ENCODE measurements around the gene CARD14. TPM values are rescaled to one million over a fixed set of nuclear protein-coding genes. Genes with fewer than 3 reads are reported as not detected.

CARD14 gene
- total and polyA plus RNA-seq, 2 of the 13 experiments (the other 11 are each of a cell fraction or from before 2014, with no cell fraction given), result 0.11 TPM; not detected in 1

- TF ChIP-seq GTF2F1 (IDR thresholded peaks at IDR 0.05; ENCODE audit: low read length) (no peak), NPAS2 (CRISPR knock-in tag; IDR thresholded peaks at IDR 0.05; ENCODE audit: borderline replicate concordance) (no peak), TERF1 (CRISPR knock-in tag; IDR thresholded peaks at IDR 0.05) (peak; percentile 62; the same call in 1 of the 2 replicates), MBD4 (IDR thresholded peaks at IDR 0.05; ENCODE audit: borderline replicate concordance, low read length) (no peak), FOXP4 (CRISPR knock-in tag; IDR thresholded peaks at IDR 0.05) (no peak), ZNF710 (CRISPR knock-in tag; IDR thresholded peaks at IDR 0.05; ENCODE audit: borderline replicate concordance) (no peak), GTF3A (CRISPR knock-in tag; conservative IDR thresholded peaks at IDR 0.05) (0 out of 2 replicates have a peak, but pooled peaks have one; percentile 46), ZNF337 (CRISPR knock-in tag; IDR thresholded peaks at IDR 0.05; ENCODE audit: borderline replicate concordance, low read depth) (no peak; the same call in 1 of the 2 replicates), SP1 (IDR thresholded peaks at IDR 0.05) (no peak), SP1 (CRISPR knock-in tag; IDR thresholded peaks at IDR 0.05) (peak; percentile 77), AKNA (CRISPR knock-in tag; IDR thresholded peaks at IDR 0.05; ENCODE audit: borderline replicate concordance) (no peak), CEBPZ (IDR thresholded peaks at IDR 0.05; ENCODE audit: low read length) (no peak), ZKSCAN8 (CRISPR knock-in tag; IDR thresholded peaks at IDR 0.05; ENCODE audit: borderline replicate concordance) (no peak), TBX2 (CRISPR knock-in tag; IDR thresholded peaks at IDR 0.05; ENCODE audit: borderline replicate concordance) (peak; percentile 47; the same call in 1 of the 2 replicates), SRSF4 (IDR thresholded peaks at IDR 0.05; ENCODE audit: low read depth, low read length, poor library complexity, severe bottlenecking) (no peak)
These were observed 50.4 kb downstream of the CARD14 start, which contains the start of the genes SGSH and SLC26A11 (continued) for GRCh38 chr17:80220054-80220735.
